ENCODE results near the gene TFAP2A.

DNA sequence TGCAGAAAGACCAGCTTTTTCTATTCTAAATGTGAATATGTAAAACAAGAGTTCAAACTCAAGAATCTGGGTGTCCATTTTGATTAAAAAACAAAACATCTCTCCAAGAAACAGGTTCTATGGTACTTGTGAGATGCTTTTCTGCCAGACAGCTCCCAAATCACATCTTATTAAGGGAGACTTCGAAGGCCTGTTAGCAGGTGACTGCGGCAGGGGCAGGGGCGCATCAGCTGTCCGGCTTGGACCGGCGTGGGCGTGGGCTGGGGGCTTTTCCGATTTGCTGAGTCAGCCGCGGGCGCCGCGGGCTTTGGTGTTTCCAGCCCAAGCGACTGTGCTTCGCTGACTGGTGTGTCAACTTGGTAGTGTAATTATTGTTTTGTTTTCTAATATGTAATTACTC, 32.6 kb downstream of the TFAP2A start:
- TF ChIP-seq FOXK2 (IDR thresholded peaks at IDR 0.05) (no peak), SUZ12 (IDR thresholded peaks at IDR 0.05) (no peak), L3MBTL2 (conservative IDR thresholded peaks at IDR 0.05) (no peak), FOXA1 (IDR thresholded peaks at IDR 0.05) (no peak), CTBP1 (IDR thresholded peaks at IDR 0.05; ENCODE audit: borderline replicate concordance) (no peak), SP1 (IDR thresholded peaks at IDR 0.05) (no peak), NFRKB (IDR thresholded peaks at IDR 0.05) (no peak), TARDBP (IDR thresholded peaks at IDR 0.05) (no peak), HDGF (IDR thresholded peaks at IDR 0.05; ENCODE audit: borderline replicate concordance) (no peak), FOXM1 (IDR thresholded peaks at IDR 0.05; ENCODE audit: borderline replicate concordance) (no peak), BHLHE40 (IDR thresholded peaks at IDR 0.05; ENCODE audit: borderline replicate concordance) (no peak), ELF4 (IDR thresholded peaks at IDR 0.05) (no peak), ZNF384 (IDR thresholded peaks at IDR 0.05) (no peak), ARNT (IDR thresholded peaks at IDR 0.05) (no peak)
